ENCODE results near the gene OR6Q1. TPM values are rescaled to one million over a fixed set of nuclear protein-coding genes. Genes with fewer than 3 reads are reported as not detected.

OR6Q1 gene
- total RNA-seq, 1 donor from 2014 or later: not detected

- no peaks in the 10 kb centered on the region for H3K27me3 Mint-ChIP-seq (ENCODE audit: unreplicated experiment)
- H3K27ac Mint-ChIP-seq (ENCODE audit: unreplicated experiment): no peak overlapping the region
- H3K9me3 Mint-ChIP-seq (ENCODE audit: unreplicated experiment): peaks cover 1% of the 10 kb centered on the region
- no peaks in the 10 kb centered on the region for H3K36me3 Mint-ChIP-seq (ENCODE audit: unreplicated experiment)
- no peaks in the 10 kb centered on the region for H3K4me1 Mint-ChIP-seq (ENCODE audit: low read depth, unreplicated experiment)
- no peak overlapping the region for H3K4me3 Mint-ChIP-seq (ENCODE audit: unreplicated experiment)
- no peak for TF ChIP-seq CTCF (IDR thresholded peaks at IDR 0.05; ENCODE audit: partially characterized antibody, unreplicated experiment)
- DNase-seq: no peak
Observed at GRCh38 chr11:58000699-58001098, 30.1 kb upstream of the OR6Q1 start.

- Mint-ChIP-seq H3K9me3 (ENCODE audit: unreplicated experiment) (peaks cover 1% of the 10 kb centered on the region), H3K27me3 (ENCODE audit: unreplicated experiment) (no peaks in the 10 kb centered on the region), H3K4me3 (ENCODE audit: unreplicated experiment) (no peak overlapping the region), H3K4me1 (ENCODE audit: low read depth, unreplicated experiment) (no peaks in the 10 kb centered on the region), H3K36me3 (ENCODE audit: unreplicated experiment) (no peaks in the 10 kb centered on the region), H3K27ac (ENCODE audit: unreplicated experiment) (no peak overlapping the region)
- no peak for TF ChIP-seq CTCF (IDR thresholded peaks at IDR 0.05; ENCODE audit: partially characterized antibody, unreplicated experiment)
- no peak for DNase-seq
Observed at GRCh38 chr11:58003036-58003435, 27.7 kb upstream of the OR6Q1 start.

- H3K9me3 Mint-ChIP-seq (ENCODE audit: unreplicated experiment): peaks cover 1% of the 10 kb centered on the region
- no peaks in the 10 kb centered on the region for H3K36me3 Mint-ChIP-seq (ENCODE audit: unreplicated experiment)
- H3K27me3 Mint-ChIP-seq (ENCODE audit: unreplicated experiment): no peaks in the 10 kb centered on the region
- DNase-seq: no peak
- no peaks in the 10 kb centered on the region for H3K4me1 Mint-ChIP-seq (ENCODE audit: low read depth, unreplicated experiment)
- H3K27ac Mint-ChIP-seq (ENCODE audit: unreplicated experiment): no peak overlapping the region
- H3K4me3 Mint-ChIP-seq (ENCODE audit: unreplicated experiment): no peak overlapping the region
- TF ChIP-seq CTCF (IDR thresholded peaks at IDR 0.05; ENCODE audit: partially characterized antibody, unreplicated experiment): no peak
Observed at GRCh38 chr11:58003591-58003990, 27.2 kb upstream of the OR6Q1 start.

- no peak for TF ChIP-seq CTCF (IDR thresholded peaks at IDR 0.05; ENCODE audit: partially characterized antibody, unreplicated experiment)
- Mint-ChIP-seq H3K4me1 (ENCODE audit: low read depth, unreplicated experiment) (no peaks in the 10 kb centered on the region), H3K4me3 (ENCODE audit: unreplicated experiment) (no peak overlapping the region), H3K27me3 (ENCODE audit: unreplicated experiment) (no peaks in the 10 kb centered on the region), H3K27ac (ENCODE audit: unreplicated experiment) (no peak overlapping the region), H3K36me3 (ENCODE audit: unreplicated experiment) (no peaks in the 10 kb centered on the region), H3K9me3 (ENCODE audit: unreplicated experiment) (no peaks in the 10 kb centered on the region)
- no peak for DNase-seq
Observed at GRCh38 chr11:58004664-58005063, 26.1 kb upstream of the OR6Q1 start.

GRCh38 chr11:58006940-58007339, 23.8 kb upstream of the OR6Q1 start:
- H3K27me3 Mint-ChIP-seq (ENCODE audit: unreplicated experiment): no peaks in the 10 kb centered on the region
- H3K9me3 Mint-ChIP-seq (ENCODE audit: unreplicated experiment): no peaks in the 10 kb centered on the region
- no peak overlapping the region for H3K27ac Mint-ChIP-seq (ENCODE audit: unreplicated experiment)
- DNase-seq: no peak
- TF ChIP-seq CTCF (IDR thresholded peaks at IDR 0.05; ENCODE audit: partially characterized antibody, unreplicated experiment): no peak
- H3K4me1 Mint-ChIP-seq (ENCODE audit: low read depth, unreplicated experiment): no peaks in the 10 kb centered on the region
- no peak overlapping the region for H3K4me3 Mint-ChIP-seq (ENCODE audit: unreplicated experiment)
- no peaks in the 10 kb centered on the region for H3K36me3 Mint-ChIP-seq (ENCODE audit: unreplicated experiment)
